ENCODE results near the gene WBP11.

DNA sequence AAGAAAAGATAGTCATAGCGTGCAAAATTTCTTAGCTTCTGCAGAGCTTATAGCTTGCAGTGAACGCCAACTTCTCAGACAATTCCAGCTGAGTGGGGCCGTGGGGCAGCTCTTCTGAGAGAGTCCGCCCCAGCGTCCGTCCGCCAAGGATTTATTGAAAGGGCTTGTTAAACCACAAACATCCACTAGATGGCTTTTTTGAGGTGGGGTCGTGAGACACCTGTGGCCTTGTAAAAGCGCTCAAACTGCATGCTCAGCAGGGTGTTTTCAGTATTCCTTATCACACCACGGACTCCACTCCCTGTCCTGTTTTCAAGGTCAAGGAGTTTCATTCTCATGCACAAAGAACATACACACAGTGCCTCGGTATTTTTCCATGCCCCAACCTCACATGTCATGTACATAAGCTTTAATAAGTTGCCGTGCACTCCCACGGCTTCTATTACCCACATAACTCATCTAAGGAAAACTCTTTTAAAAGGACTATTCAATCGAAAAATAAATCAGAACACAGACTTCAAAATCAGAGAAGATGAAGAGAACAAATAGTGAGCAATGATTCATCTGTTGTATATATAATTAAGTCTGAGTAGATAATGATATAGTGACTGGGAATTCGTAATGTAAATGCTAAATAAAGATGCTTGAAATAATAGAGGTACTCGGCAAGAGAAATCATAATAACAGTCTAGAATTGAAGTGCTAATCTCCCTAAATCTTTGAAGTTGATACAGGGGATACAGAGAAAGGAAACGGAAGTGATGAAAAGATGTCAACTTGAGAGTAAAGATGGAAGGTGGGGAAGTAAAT, 46.7 kb downstream of the WBP11 start:
- TF ChIP-seq POLR2A (IDR thresholded peaks at IDR 0.05; ENCODE audit: low read length) (no peak), GATA1 (IDR thresholded peaks at IDR 0.05; ENCODE audit: low read depth, low read length) (no peak)

Data from erythroblast (primary cell).